Sigmoid colon (tissue), 4 donors: ENCODE data around the gene BRINP3.

ENCODE experiments used
- EP300 ChIP-seq, 4 donors: sonication (generic); formaldehyde crosslinking; IDR thresholded peaks; one replicate each; pipeline ENCODE4 v1.6.1; 2017; ENCODE audit warnings: antibody characterized with exemption in 4 of 4
- TF ChIP-seq, protein P1 (sequence below), 4 experiments: fragments of 450-650 bp in 3 of 4; fragments of 200-600 bp in 1 of 4; IDR thresholded peaks; one replicate each; pipeline ENCODE4 v1.5.1; 2016 to 2019; ENCODE audit warnings: antibody characterized with exemption in 4 of 4, mild to moderate bottlenecking in 3 of 4, moderate library complexity in 2 of 4

DNA sequence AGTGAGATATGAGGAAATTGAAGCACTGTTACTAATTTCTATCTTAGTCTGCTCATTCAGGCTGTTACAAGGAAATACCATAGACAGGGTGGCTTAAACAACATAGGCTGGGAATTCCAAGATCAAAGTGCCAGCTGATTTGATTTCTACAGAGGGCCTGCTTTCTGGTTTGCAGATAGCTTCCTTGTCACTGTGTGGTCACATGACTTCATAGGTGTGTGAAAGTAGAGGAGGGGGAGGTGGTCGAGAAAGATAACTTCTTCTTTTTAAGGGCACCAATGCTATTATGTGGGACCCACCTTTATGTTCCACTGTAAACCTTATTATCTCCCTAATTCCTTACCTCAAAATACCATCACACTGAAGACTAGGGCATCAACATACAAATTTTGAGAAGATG lies 6.4 kb upstream of the BRINP3 start:
- TF ChIP-seq, protein P1, sequence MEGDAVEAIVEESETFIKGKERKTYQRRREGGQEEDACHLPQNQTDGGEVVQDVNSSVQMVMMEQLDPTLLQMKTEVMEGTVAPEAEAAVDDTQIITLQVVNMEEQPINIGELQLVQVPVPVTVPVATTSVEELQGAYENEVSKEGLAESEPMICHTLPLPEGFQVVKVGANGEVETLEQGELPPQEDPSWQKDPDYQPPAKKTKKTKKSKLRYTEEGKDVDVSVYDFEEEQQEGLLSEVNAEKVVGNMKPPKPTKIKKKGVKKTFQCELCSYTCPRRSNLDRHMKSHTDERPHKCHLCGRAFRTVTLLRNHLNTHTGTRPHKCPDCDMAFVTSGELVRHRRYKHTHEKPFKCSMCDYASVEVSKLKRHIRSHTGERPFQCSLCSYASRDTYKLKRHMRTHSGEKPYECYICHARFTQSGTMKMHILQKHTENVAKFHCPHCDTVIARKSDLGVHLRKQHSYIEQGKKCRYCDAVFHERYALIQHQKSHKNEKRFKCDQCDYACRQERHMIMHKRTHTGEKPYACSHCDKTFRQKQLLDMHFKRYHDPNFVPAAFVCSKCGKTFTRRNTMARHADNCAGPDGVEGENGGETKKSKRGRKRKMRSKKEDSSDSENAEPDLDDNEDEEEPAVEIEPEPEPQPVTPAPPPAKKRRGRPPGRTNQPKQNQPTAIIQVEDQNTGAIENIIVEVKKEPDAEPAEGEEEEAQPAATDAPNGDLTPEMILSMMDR (IDR thresholded peaks at IDR 0.05): no peak
- no peak for TF ChIP-seq EP300 (IDR thresholded peaks at IDR 0.05)
